HFF-Myc (cell line): ENCODE measurements around the gene KRT34.
"Not testable (repeated sequence)": the region's sequence is repeated elsewhere in the genome, so short reads cannot be mapped to it uniquely, and the experiment has no call there.

Experiments
- DNase-seq: peaks from one replicate; pipeline ENCODE4 v3.0.0-alpha.2; 2011; ENCODE audit warnings: low read depth; ENCODE audit errors: extremely low read depth
- H3K4me3 ChIP-seq: replicated peaks from 2 replicates; pipeline ENCODE4 v1.5.1; 2011; ENCODE audit warnings: low read depth, mild to moderate bottlenecking, control low read depth, low read length
- CTCF ChIP-seq: IDR thresholded peaks from 2 replicates; pipeline ENCODE4 v1.5.1; 2012; ENCODE audit warnings: mild to moderate bottlenecking, low read depth, low read length, control low read depth; ENCODE audit errors: missing control alignments

Gene KRT34

GRCh38 chr17:41387670-41388069, 5.6 kb upstream of the KRT34 start:
- H3K4me3 ChIP-seq: no peak overlapping the region
- no peak for DNase-seq
- no peak for TF ChIP-seq CTCF

GRCh38 chr17:41386227-41386626, 4.1 kb upstream of the KRT34 start:
- H3K4me3 ChIP-seq: no peak overlapping the region
- no peak for TF ChIP-seq CTCF
- DNase-seq: no peak

GRCh38 chr17:41383690-41384089, 1.6 kb upstream of the KRT34 start:
- no peak for TF ChIP-seq CTCF
- DNase-seq: no peak
- no peak overlapping the region for H3K4me3 ChIP-seq

- no peak overlapping the region for H3K4me3 ChIP-seq
- DNase-seq: no peak
- TF ChIP-seq CTCF: no peak
Observed at GRCh38 chr17:41382394-41382793, 288 bp upstream of the KRT34 start.

- peak; percentile 54 for DNase-seq
- H3K4me3 ChIP-seq: not testable (repeated sequence)
Observed at GRCh38 chr17:41380091-41380490, 2.0 kb downstream of the KRT34 start.

- DNase-seq: no peak
- no peak for TF ChIP-seq CTCF
- H3K4me3 ChIP-seq: no peak overlapping the region
Observed at GRCh38 chr17:41377546-41377945, 4.6 kb downstream of the KRT34 start.

GRCh38 chr17:41369713-41370112, 12.4 kb downstream of the KRT34 start, which contains the start of gene KRT33B:
Gene KRT33B (minus strand): TSS chr17:41369813. CDS start chr17:41369750, 63 bp downstream.
- no peak for TF ChIP-seq CTCF
- H3K4me3 ChIP-seq: no peak within 1 kb of the TSS
- DNase-seq: no peak
